HL-60 (cell line): ENCODE data around the gene MYO9B.

Experiments
- DNase-seq, 2 experiments: peaks; one replicate each; pipeline ENCODE4 v3.0.0-alpha.2; 2010 to 2020; ENCODE audit warnings: low read depth in 1 of 2, low spot score in 1 of 2
- H3K27ac ChIP-seq: fragments of 250-450 bp; sonication (Bioruptor Pico); replicated peaks from 2 replicates; pipeline ENCODE4 v1.5.1; 2020; ENCODE audit warnings: mild to moderate bottlenecking, moderate library complexity
- H3K27me3 ChIP-seq: fragments of 250-450 bp; sonication (Bioruptor Pico); 2 replicates; pipeline ENCODE4 v1.5.1; 2021; ENCODE audit warnings: mild to moderate bottlenecking, moderate library complexity; ENCODE audit not compliant: insufficient read depth, poor library complexity, severe bottlenecking
- H3K4me3 ChIP-seq: replicated peaks from 2 replicates; pipeline ENCODE4 v1.5.1; 2011; ENCODE audit warnings: mild to moderate bottlenecking, control low read depth, low read length; ENCODE audit not compliant: insufficient read depth
- GABPA ChIP-seq: IDR thresholded peaks from 2 replicates; pipeline ENCODE4 v1.6.1; 2012; ENCODE audit warnings: low read depth
- POLR2AphosphoS5 ChIP-seq: IDR thresholded peaks from 2 replicates; pipeline ENCODE4 v1.6.1; 2012; ENCODE audit warnings: low read depth
- SPI1 ChIP-seq: IDR thresholded peaks from 2 replicates; pipeline ENCODE4 v1.6.1; 2012; ENCODE audit warnings: low read depth, mild to moderate bottlenecking, borderline replicate concordance
- TF ChIP-seq, protein P1 (sequence below): IDR thresholded peaks from one replicate; pipeline ENCODE4 v1.5.1; 2011; ENCODE audit warnings: low read length, control low read depth, inconsistent platforms; ENCODE audit not compliant: insufficient read depth
- TF ChIP-seq, protein P2 (sequence below): IDR thresholded peaks from 2 replicates; pipeline ENCODE4 v1.6.1; 2012; ENCODE audit warnings: low read depth; ENCODE audit not compliant: insufficient replicate concordance

Gene MYO9B

DNA sequence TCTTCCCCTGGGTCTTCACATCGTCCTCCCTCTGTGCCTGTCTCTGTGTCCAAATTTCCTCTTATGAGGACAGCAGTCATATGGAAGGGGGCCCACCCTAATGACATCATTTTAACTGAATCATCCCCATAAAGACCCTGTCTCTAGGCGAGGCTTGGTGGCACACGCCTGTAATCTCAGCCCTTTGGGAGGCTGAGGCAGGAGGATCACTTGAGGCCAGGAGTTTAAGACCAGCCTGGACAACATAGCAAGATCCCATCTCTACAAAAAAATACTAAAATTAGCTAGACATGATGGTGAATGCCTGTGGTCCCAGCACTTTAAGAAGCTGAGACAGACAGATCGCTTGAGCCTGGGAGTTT, 4.8 kb downstream of the MYO9B start:
- H3K27ac ChIP-seq = no peak overlapping the region
- no peak for DNase-seq
- H3K4me3 ChIP-seq = no peak overlapping the region
- H3K27me3 ChIP-seq = no peaks in the 10 kb centered on the region
- TF ChIP-seq, protein P1, sequence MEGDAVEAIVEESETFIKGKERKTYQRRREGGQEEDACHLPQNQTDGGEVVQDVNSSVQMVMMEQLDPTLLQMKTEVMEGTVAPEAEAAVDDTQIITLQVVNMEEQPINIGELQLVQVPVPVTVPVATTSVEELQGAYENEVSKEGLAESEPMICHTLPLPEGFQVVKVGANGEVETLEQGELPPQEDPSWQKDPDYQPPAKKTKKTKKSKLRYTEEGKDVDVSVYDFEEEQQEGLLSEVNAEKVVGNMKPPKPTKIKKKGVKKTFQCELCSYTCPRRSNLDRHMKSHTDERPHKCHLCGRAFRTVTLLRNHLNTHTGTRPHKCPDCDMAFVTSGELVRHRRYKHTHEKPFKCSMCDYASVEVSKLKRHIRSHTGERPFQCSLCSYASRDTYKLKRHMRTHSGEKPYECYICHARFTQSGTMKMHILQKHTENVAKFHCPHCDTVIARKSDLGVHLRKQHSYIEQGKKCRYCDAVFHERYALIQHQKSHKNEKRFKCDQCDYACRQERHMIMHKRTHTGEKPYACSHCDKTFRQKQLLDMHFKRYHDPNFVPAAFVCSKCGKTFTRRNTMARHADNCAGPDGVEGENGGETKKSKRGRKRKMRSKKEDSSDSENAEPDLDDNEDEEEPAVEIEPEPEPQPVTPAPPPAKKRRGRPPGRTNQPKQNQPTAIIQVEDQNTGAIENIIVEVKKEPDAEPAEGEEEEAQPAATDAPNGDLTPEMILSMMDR = no peak
- TF ChIP-seq POLR2AphosphoS5 = no peak
- TF ChIP-seq, protein P2, sequence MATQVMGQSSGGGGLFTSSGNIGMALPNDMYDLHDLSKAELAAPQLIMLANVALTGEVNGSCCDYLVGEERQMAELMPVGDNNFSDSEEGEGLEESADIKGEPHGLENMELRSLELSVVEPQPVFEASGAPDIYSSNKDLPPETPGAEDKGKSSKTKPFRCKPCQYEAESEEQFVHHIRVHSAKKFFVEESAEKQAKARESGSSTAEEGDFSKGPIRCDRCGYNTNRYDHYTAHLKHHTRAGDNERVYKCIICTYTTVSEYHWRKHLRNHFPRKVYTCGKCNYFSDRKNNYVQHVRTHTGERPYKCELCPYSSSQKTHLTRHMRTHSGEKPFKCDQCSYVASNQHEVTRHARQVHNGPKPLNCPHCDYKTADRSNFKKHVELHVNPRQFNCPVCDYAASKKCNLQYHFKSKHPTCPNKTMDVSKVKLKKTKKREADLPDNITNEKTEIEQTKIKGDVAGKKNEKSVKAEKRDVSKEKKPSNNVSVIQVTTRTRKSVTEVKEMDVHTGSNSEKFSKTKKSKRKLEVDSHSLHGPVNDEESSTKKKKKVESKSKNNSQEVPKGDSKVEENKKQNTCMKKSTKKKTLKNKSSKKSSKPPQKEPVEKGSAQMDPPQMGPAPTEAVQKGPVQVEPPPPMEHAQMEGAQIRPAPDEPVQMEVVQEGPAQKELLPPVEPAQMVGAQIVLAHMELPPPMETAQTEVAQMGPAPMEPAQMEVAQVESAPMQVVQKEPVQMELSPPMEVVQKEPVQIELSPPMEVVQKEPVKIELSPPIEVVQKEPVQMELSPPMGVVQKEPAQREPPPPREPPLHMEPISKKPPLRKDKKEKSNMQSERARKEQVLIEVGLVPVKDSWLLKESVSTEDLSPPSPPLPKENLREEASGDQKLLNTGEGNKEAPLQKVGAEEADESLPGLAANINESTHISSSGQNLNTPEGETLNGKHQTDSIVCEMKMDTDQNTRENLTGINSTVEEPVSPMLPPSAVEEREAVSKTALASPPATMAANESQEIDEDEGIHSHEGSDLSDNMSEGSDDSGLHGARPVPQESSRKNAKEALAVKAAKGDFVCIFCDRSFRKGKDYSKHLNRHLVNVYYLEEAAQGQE = no peak
- no peak for TF ChIP-seq SPI1
- no peak for TF ChIP-seq GABPA

DNA sequence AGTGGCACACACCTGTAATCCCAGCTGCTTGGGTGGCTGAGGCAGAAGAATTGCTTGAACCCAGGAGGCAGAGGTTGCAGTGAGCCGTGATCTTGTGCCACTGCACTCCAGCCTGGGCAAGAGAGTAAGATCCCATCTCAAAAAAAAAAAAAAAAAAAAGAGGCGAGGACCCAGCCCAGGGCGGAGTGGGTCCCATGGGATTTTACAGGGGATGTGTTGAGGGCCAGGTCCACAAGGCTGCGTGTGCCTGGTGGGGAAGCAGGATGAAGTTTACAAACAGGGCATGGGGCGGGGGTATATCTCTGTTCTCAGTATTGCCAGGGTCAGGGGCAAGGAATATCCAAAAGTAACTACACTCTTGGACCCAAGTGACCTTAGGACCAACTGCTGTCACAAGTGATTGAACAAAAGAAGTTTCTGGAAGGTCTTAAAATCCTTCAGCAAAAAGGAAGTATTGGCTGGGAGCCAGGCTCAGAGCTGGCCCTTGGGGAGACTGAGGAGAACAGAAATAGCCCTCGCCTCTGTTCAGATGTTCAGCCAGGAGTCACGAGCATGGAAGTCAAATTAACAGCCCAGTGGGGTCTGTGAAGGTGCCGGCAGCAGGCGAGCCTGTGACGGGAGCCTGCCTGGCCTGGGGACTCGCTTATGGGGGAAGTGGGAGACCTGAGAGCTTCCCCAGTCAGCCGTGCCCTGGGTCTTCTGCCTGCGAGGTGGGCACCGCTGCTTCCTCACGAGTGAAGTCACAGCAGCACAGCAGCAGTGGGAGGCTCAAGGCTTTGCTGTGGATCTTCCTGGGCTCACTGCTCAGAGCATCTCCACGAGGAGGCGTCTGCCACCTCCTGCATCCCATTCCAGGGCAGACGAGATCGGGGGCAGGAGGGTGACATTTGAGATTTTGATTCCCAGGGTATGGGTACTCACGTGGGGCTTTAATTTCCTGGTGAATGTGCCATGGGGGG, 6.4 kb downstream of the MYO9B start:
- no peak for DNase-seq
- Histone ChIP-seq H3K27me3 (no peaks in the 10 kb centered on the region), H3K27ac (no peak overlapping the region), H3K4me3 (no peak overlapping the region)
- TF ChIP-seq, protein P1 = no peak
- TF ChIP-seq, protein P2 = no peak
- TF ChIP-seq POLR2AphosphoS5 (no peak), GABPA (no peak), SPI1 (no peak)

DNA sequence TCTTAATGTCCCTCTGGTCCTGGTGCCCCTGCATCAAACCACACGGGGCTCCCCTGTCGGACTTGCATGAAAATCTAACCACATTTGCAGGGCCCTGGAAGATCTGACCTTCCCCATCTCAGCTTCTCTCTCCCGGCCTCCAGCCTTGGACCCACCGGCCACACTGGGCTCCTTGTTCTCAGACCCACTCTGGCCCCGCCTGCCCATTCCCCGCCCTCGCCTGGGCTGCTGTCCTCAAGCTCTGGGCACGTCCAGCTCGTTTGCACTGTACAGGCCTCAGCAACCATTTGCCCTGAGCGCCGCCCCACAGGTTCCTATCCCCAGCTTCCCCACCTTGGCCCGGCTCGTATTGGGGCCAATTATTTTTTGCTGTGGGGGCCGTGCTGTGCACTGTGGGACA, 10.5 kb downstream of the MYO9B start:
- no peak for DNase-seq
- no peak overlapping the region for H3K27ac ChIP-seq
- no peak overlapping the region for H3K4me3 ChIP-seq
- TF ChIP-seq SPI1 (no peak), POLR2AphosphoS5 (no peak), GABPA (no peak)
- TF ChIP-seq, protein P1 = no peak
- TF ChIP-seq, protein P2 = no peak
- no peaks in the 10 kb centered on the region for H3K27me3 ChIP-seq
